ENCODE measurements around the gene THAP8.

Gene THAP8

DNA sequence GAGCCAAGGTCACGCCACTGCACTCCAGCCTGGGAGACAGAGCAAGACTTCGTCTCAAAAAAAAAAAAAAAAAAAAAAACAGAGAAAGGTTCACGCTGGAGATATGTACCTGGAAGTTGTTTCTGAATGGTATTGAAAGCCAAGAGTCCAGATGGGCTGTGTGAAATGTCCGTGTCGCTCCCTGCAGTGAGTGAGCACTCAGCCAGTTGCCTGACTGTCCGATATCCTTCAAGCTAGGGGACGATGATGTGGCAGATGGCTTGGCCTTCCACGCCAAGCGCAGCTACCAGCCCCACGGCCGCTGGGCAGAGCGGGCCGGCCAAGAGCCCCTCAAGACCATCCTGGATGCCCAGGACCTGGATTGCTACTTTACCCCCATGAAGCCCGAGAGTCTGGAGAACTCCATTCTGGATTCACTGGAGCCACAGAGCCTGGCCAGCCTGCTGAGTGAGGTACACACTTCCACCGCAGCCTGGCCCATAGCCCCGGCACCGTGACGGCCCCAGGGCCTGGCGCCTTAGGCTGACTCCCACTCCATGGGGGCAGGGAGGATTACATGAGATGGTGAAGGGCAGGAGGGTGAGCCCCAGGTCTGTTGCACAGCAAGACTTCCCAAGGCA lies 45.2 kb upstream of the THAP8 start:
- Histone ChIP-seq H4K8ac (ENCODE audit: low read depth, low read length) (no peak overlapping the region), H3K4me2 (ENCODE audit: low read length) (no peak overlapping the region), H2BK5ac (ENCODE audit: low read depth, low read length, poor library complexity) (no peak overlapping the region), H3K79me2 (ENCODE audit: control insufficient read depth, insufficient read depth, low read length, poor library complexity) (no peaks in the 10 kb centered on the region), H2BK12ac (ENCODE audit: low read length) (no peak overlapping the region), H3K9ac (ENCODE audit: low read length) (no peak overlapping the region), H2BK120ac (ENCODE audit: insufficient read depth, low read length, poor library complexity) (no peak overlapping the region), H4K12ac (ENCODE audit: low read depth, low read length) (no peak overlapping the region), H4K91ac (ENCODE audit: low read depth, low read length) (no peak overlapping the region), H3K36me3 (ENCODE audit: control insufficient read depth in 1 of 2, insufficient read depth in 2 of 2, low read length in 2 of 2) (peaks cover 51 to 59% of the 10 kb centered on the region in 2 experiments), H3K4ac (ENCODE audit: low read depth, low read length) (no peak overlapping the region), H3K4me3 (ENCODE audit: low read depth, low read length) (no peak overlapping the region), H3K79me1 (ENCODE audit: low read length) (no peaks in the 10 kb centered on the region), H3K9me3 (ENCODE audit: insufficient read depth, low read depth, low read length) (no peaks in the 10 kb centered on the region), H2AK5ac (ENCODE audit: low read length) (no peak overlapping the region), H3K23ac (ENCODE audit: low read length) (no peak overlapping the region), H3K27ac (ENCODE audit: low read depth, low read length) (no peak overlapping the region), H3K18ac (ENCODE audit: low read length) (no peak overlapping the region), H3K14ac (ENCODE audit: low read length) (no peak overlapping the region), H2AFZ (ENCODE audit: insufficient read depth, low read length, poor library complexity) (no peak overlapping the region), H3K27me3 (ENCODE audit: insufficient read depth, low read length) (no peaks in the 10 kb centered on the region), H3K4me1 (ENCODE audit: control insufficient read depth in 1 of 2, insufficient read depth in 2 of 2, low read length in 2 of 2) (peaks cover 0 to 2% of the 10 kb centered on the region in 2 experiments)
- no peak for DNase-seq
- no CpG with 5 or more reads among the region's 19 CpGs for WGBS (ENCODE audit: extremely low coverage, insufficient coverage, insufficient read length)

- no peak overlapping the region for H3K4me3 ChIP-seq (ENCODE audit: low read depth, low read length)
- H3K4ac ChIP-seq (ENCODE audit: low read depth, low read length) = no peak overlapping the region
- no peak for DNase-seq
- H4K91ac ChIP-seq (ENCODE audit: low read depth, low read length) = no peak overlapping the region
- H2BK12ac ChIP-seq (ENCODE audit: low read length) = no peak overlapping the region
- H3K36me3 ChIP-seq (ENCODE audit: control insufficient read depth in 1 of 2, insufficient read depth in 2 of 2, low read length in 2 of 2) = peaks cover 48 to 56% of the 10 kb centered on the region in 2 experiments
- no peak overlapping the region for H2AFZ ChIP-seq (ENCODE audit: insufficient read depth, low read length, poor library complexity)
- H3K18ac ChIP-seq (ENCODE audit: low read length) = no peak overlapping the region
- no peaks in the 10 kb centered on the region for H3K79me1 ChIP-seq (ENCODE audit: low read length)
- no peak overlapping the region for H3K23ac ChIP-seq (ENCODE audit: low read length)
- no peak overlapping the region for H3K14ac ChIP-seq (ENCODE audit: low read length)
- no peak overlapping the region for H3K4me2 ChIP-seq (ENCODE audit: low read length)
- no peaks in the 10 kb centered on the region for H3K9me3 ChIP-seq (ENCODE audit: insufficient read depth, low read depth, low read length)
- no peak overlapping the region for H2BK5ac ChIP-seq (ENCODE audit: low read depth, low read length, poor library complexity)
- H3K9ac ChIP-seq (ENCODE audit: low read length) = no peak overlapping the region
- H3K79me2 ChIP-seq (ENCODE audit: control insufficient read depth, insufficient read depth, low read length, poor library complexity) = no peaks in the 10 kb centered on the region
- WGBS (ENCODE audit: extremely low coverage, insufficient coverage, insufficient read length) = no CpG with 5 or more reads among the region's 6 CpGs
- H3K4me1 ChIP-seq (ENCODE audit: control insufficient read depth in 1 of 2, insufficient read depth in 2 of 2, low read length in 2 of 2) = no peaks in the 10 kb centered on the region
- no peak overlapping the region for H2BK120ac ChIP-seq (ENCODE audit: insufficient read depth, low read length, poor library complexity)
- H3K27ac ChIP-seq (ENCODE audit: low read depth, low read length) = no peak overlapping the region
- H4K8ac ChIP-seq (ENCODE audit: low read depth, low read length) = no peak overlapping the region
- no peak overlapping the region for H2AK5ac ChIP-seq (ENCODE audit: low read length)
- H4K12ac ChIP-seq (ENCODE audit: low read depth, low read length) = no peak overlapping the region
- H3K27me3 ChIP-seq (ENCODE audit: insufficient read depth, low read length) = no peaks in the 10 kb centered on the region
Measured at GRCh38 chr19:36097036-36097435, 43.0 kb upstream of the THAP8 start.

DNA sequence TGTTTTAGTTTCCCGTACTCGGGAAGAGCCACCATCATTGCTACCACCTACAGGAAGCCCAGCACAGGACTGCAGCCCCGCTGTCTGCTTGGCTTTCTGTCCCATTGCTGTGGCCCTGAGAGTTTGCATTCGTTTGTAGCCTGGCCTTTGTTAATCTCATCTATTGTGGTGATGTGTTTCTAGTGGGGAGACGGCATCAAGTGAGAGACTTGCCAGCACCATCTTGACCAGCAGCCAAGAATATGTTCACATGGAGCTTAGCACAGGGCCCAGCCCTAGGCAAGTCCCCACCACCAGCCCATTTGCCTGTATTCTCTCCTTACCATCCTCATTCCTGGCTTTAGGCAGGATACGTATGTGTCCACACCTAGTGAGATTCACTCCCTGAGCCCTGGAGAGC lies 39.6 kb upstream of the THAP8 start:
- Histone ChIP-seq H4K8ac (ENCODE audit: low read depth, low read length) (no peak overlapping the region), H3K4me2 (ENCODE audit: low read length) (no peak overlapping the region), H3K23ac (ENCODE audit: low read length) (no peak overlapping the region), H3K79me1 (ENCODE audit: low read length) (no peaks in the 10 kb centered on the region), H3K36me3 (ENCODE audit: control insufficient read depth in 1 of 2, insufficient read depth in 2 of 2, low read length in 2 of 2) (peaks cover 48 to 57% of the 10 kb centered on the region in 2 experiments), H3K27me3 (ENCODE audit: insufficient read depth, low read length) (no peaks in the 10 kb centered on the region), H2BK120ac (ENCODE audit: insufficient read depth, low read length, poor library complexity) (no peak overlapping the region), H2AK5ac (ENCODE audit: low read length) (no peak overlapping the region), H3K9ac (ENCODE audit: low read length) (no peak overlapping the region), H3K27ac (ENCODE audit: low read depth, low read length) (no peak overlapping the region), H2BK5ac (ENCODE audit: low read depth, low read length, poor library complexity) (no peak overlapping the region), H4K12ac (ENCODE audit: low read depth, low read length) (no peak overlapping the region), H3K79me2 (ENCODE audit: control insufficient read depth, insufficient read depth, low read length, poor library complexity) (no peaks in the 10 kb centered on the region), H3K14ac (ENCODE audit: low read length) (no peak overlapping the region), H4K91ac (ENCODE audit: low read depth, low read length) (no peak overlapping the region), H2BK12ac (ENCODE audit: low read length) (no peak overlapping the region), H3K9me3 (ENCODE audit: insufficient read depth, low read depth, low read length) (peaks cover 3% of the 10 kb centered on the region), H3K4me3 (ENCODE audit: low read depth, low read length) (no peak overlapping the region), H3K4me1 (ENCODE audit: control insufficient read depth in 1 of 2, insufficient read depth in 2 of 2, low read length in 2 of 2) (no peaks in the 10 kb centered on the region), H2AFZ (ENCODE audit: insufficient read depth, low read length, poor library complexity) (no peak overlapping the region), H3K4ac (ENCODE audit: low read depth, low read length) (no peak overlapping the region), H3K18ac (ENCODE audit: low read length) (no peak overlapping the region)
- no CpG with 5 or more reads among the region's 6 CpGs for WGBS (ENCODE audit: extremely low coverage, insufficient coverage, insufficient read length)
- no peak for DNase-seq

GRCh38 chr19:36093146-36093662 lies 39.1 kb upstream of the THAP8 start:
- no peak overlapping the region for H3K4ac ChIP-seq (ENCODE audit: low read depth, low read length)
- H4K12ac ChIP-seq (ENCODE audit: low read depth, low read length) = no peak overlapping the region
- H3K79me2 ChIP-seq (ENCODE audit: control insufficient read depth, insufficient read depth, low read length, poor library complexity) = no peaks in the 10 kb centered on the region
- no peak overlapping the region for H2BK120ac ChIP-seq (ENCODE audit: insufficient read depth, low read length, poor library complexity)
- H3K27me3 ChIP-seq (ENCODE audit: insufficient read depth, low read length) = no peaks in the 10 kb centered on the region
- H3K4me2 ChIP-seq (ENCODE audit: low read length) = no peak overlapping the region
- H3K18ac ChIP-seq (ENCODE audit: low read length) = no peak overlapping the region
- no peaks in the 10 kb centered on the region for H3K4me1 ChIP-seq (ENCODE audit: control insufficient read depth in 1 of 2, insufficient read depth in 2 of 2, low read length in 2 of 2)
- H4K8ac ChIP-seq (ENCODE audit: low read depth, low read length) = no peak overlapping the region
- no peak overlapping the region for H2AFZ ChIP-seq (ENCODE audit: insufficient read depth, low read length, poor library complexity)
- no peak overlapping the region for H4K91ac ChIP-seq (ENCODE audit: low read depth, low read length)
- H2BK5ac ChIP-seq (ENCODE audit: low read depth, low read length, poor library complexity) = no peak overlapping the region
- WGBS (ENCODE audit: extremely low coverage, insufficient coverage, insufficient read length) = no CpG with 5 or more reads among the region's 5 CpGs
- H3K9me3 ChIP-seq (ENCODE audit: insufficient read depth, low read depth, low read length) = peaks cover 3% of the 10 kb centered on the region
- no peak overlapping the region for H3K27ac ChIP-seq (ENCODE audit: low read depth, low read length)
- no peak overlapping the region for H2AK5ac ChIP-seq (ENCODE audit: low read length)
- H3K9ac ChIP-seq (ENCODE audit: low read length) = no peak overlapping the region
- H3K4me3 ChIP-seq (ENCODE audit: low read depth, low read length) = no peak overlapping the region
- no peak for DNase-seq
- peaks cover 53 to 62% of the 10 kb centered on the region in 2 experiments for H3K36me3 ChIP-seq (ENCODE audit: control insufficient read depth in 1 of 2, insufficient read depth in 2 of 2, low read length in 2 of 2)
- H2BK12ac ChIP-seq (ENCODE audit: low read length) = no peak overlapping the region
- H3K79me1 ChIP-seq (ENCODE audit: low read length) = no peaks in the 10 kb centered on the region
- H3K23ac ChIP-seq (ENCODE audit: low read length) = no peak overlapping the region
- no peak overlapping the region for H3K14ac ChIP-seq (ENCODE audit: low read length)

Measured in trophoblast cell (in vitro differentiated cells and primary cell).